Measurements from ENCODE around the gene PAX4. TPM values are rescaled to one million over a fixed set of nuclear protein-coding genes. Genes with fewer than 3 reads are reported as not detected.

PAX4 gene
- total and polyA plus RNA-seq, 9 of the 15 experiments (the other 6 are each of a cell fraction or from before 2014, with no cell fraction given): not detected

DNA sequence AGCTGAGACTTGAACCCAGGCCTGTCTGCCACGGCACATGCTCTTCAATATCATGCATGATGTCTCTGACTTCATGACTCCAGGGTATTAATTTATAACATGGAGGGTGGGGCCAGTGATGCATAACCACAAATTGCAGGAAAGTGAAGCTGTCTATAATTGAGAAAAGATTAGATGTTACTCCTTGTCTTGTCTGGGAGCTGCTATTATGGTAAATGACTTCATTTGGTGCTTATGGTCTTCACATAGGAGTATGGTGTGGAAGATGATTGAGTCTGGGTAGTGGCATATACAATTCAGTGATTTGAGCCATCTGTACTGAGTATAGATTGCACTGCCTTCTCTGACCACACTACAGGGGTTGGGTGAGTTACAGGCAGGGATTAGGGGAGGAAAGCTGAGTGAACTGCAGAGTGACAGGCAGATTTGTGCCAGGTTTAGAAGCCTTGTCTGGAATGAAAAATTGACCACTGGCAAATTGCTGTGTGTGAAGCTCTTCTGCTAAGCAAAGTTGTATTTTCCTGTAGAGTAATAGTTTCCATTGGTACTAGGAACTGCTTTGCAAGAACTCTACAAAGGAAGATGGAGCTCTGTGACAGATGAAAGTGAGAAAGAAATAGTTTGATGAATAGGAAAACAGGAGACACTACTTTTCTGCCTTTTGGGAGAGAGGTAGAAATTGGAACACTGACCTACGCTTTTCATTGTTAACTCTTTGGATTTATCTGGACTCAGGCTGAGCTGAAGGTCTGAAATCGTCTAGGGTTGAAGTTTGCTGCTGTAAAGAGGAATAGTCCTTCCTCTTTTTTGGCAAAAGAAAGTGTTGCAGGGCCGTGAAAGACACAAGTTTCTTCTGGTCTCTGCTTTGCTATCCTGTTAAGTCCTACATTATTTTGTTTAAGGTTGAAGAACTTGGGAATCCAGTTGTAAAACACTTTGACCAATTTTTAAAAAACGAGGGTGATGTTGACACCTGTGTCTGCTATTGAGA lies 36.8 kb upstream of the PAX4 start (continued):
- TF ChIP-seq GABPB2 (CRISPR knock-in tag; conservative IDR thresholded peaks at IDR 0.05) (no peak), ATF1 (CRISPR knock-in tag; IDR thresholded peaks at IDR 0.05) (no peak), ATF1 (tag; IDR thresholded peaks at IDR 0.05) (no peak), ATF2 (CRISPR knock-in tag; IDR thresholded peaks at IDR 0.05) (no peak), ZNF232 (CRISPR knock-in tag; IDR thresholded peaks at IDR 0.05) (no peak), PHB2 (IDR thresholded peaks at IDR 0.05; ENCODE audit: low read depth) (no peak), ETV6 (IDR thresholded peaks at IDR 0.05; ENCODE audit: borderline replicate concordance in 1 of 2, low read depth in 2 of 2, low read length in 1 of 2) (no peak), ETV6 (CRISPR knock-in tag; IDR thresholded peaks at IDR 0.05; ENCODE audit: borderline replicate concordance) (no peak), PTTG1 (tag; IDR thresholded peaks at IDR 0.05; ENCODE audit: low read depth) (no peak), POLR2B (IDR thresholded peaks at IDR 0.05; ENCODE audit: low read depth, partially characterized antibody) (peak; percentile 15), GATA2 (CRISPR knock-in tag; IDR thresholded peaks at IDR 0.05) (no peak), HDAC8 (tag; IDR thresholded peaks at IDR 0.05) (no peak), BRD4 (IDR thresholded peaks at IDR 0.05) (no peak), YBX1 (IDR thresholded peaks at IDR 0.05) (no peak), HNRNPUL1 (IDR thresholded peaks at IDR 0.05; ENCODE audit: low read length) (no peak)
- TF ChIP-seq, protein P1, sequence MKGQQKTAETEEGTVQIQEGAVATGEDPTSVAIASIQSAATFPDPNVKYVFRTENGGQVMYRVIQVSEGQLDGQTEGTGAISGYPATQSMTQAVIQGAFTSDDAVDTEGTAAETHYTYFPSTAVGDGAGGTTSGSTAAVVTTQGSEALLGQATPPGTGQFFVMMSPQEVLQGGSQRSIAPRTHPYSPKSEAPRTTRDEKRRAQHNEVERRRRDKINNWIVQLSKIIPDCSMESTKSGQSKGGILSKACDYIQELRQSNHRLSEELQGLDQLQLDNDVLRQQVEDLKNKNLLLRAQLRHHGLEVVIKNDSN (CRISPR knock-in tag; IDR thresholded peaks at IDR 0.05): no peak
- TF ChIP-seq, protein P2, sequence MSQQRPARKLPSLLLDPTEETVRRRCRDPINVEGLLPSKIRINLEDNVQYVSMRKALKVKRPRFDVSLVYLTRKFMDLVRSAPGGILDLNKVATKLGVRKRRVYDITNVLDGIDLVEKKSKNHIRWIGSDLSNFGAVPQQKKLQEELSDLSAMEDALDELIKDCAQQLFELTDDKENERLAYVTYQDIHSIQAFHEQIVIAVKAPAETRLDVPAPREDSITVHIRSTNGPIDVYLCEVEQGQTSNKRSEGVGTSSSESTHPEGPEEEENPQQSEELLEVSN (IDR thresholded peaks at IDR 0.05; ENCODE audit: borderline replicate concordance in 1 of 2, extremely low read depth in 1 of 2, insufficient read depth in 1 of 2, insufficient read length in 1 of 2, low read depth in 1 of 2, low read length in 1 of 2, poor library complexity in 1 of 2, severe bottlenecking in 1 of 2): no peak
- TF ChIP-seq, protein P3, sequence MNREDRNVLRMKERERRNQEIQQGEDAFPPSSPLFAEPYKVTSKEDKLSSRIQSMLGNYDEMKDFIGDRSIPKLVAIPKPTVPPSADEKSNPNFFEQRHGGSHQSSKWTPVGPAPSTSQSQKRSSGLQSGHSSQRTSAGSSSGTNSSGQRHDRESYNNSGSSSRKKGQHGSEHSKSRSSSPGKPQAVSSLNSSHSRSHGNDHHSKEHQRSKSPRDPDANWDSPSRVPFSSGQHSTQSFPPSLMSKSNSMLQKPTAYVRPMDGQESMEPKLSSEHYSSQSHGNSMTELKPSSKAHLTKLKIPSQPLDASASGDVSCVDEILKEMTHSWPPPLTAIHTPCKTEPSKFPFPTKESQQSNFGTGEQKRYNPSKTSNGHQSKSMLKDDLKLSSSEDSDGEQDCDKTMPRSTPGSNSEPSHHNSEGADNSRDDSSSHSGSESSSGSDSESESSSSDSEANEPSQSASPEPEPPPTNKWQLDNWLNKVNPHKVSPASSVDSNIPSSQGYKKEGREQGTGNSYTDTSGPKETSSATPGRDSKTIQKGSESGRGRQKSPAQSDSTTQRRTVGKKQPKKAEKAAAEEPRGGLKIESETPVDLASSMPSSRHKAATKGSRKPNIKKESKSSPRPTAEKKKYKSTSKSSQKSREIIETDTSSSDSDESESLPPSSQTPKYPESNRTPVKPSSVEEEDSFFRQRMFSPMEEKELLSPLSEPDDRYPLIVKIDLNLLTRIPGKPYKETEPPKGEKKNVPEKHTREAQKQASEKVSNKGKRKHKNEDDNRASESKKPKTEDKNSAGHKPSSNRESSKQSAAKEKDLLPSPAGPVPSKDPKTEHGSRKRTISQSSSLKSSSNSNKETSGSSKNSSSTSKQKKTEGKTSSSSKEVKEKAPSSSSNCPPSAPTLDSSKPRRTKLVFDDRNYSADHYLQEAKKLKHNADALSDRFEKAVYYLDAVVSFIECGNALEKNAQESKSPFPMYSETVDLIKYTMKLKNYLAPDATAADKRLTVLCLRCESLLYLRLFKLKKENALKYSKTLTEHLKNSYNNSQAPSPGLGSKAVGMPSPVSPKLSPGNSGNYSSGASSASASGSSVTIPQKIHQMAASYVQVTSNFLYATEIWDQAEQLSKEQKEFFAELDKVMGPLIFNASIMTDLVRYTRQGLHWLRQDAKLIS (CRISPR knock-in tag; IDR thresholded peaks at IDR 0.05): peak; percentile 80
- TF ChIP-seq, protein P4, sequence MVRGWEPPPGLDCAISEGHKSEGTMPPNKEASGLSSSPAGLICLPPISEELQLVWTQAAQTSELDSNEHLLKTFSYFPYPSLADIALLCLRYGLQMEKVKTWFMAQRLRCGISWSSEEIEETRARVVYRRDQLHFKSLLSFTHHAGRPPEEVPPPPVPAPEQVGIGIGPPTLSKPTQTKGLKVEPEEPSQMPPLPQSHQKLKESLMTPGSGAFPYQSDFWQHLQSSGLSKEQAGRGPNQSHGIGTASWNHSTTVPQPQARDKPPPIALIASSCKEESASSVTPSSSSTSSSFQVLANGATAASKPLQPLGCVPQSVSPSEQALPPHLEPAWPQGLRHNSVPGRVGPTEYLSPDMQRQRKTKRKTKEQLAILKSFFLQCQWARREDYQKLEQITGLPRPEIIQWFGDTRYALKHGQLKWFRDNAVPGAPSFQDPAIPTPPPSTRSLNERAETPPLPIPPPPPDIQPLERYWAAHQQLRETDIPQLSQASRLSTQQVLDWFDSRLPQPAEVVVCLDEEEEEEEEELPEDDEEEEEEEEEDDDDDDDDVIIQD (CRISPR knock-in tag; IDR thresholded peaks at IDR 0.05): no peak

All from K562 (cell line).